DND-41 (cell line): ENCODE measurements around the gene ADGRF1.

Experiments
- ATAC-seq: fragments of 200-7000 bp; cut with Tn5 transposase; 3 replicates; pipeline ENCODE4 v1.9.1; 2021; ENCODE audit warnings: low read depth; ENCODE audit not compliant: insufficient read depth
- DNase-seq: peaks from one replicate; pipeline ENCODE4 v3.0.0-alpha.2; 2020
- H2AFZ ChIP-seq: 2 replicates; pipeline ENCODE4 v1.6.0; 2012; ENCODE audit warnings: low read depth, low read length
- H3K27ac ChIP-seq: 2 replicates; pipeline ENCODE4 v1.5.1; 2012; ENCODE audit warnings: low read length, inconsistent platforms
- H3K27me3 ChIP-seq: fragments of 200-600 bp; sonication (generic); 2 replicates; pipeline ENCODE4 v1.6.0; 2012; ENCODE audit warnings: low read length, mild to moderate bottlenecking, inconsistent platforms; ENCODE audit not compliant: insufficient read depth, poor library complexity
- H3K36me3 ChIP-seq: 2 replicates; pipeline ENCODE4 v1.5.1; 2012; ENCODE audit warnings: low read length, inconsistent platforms; ENCODE audit not compliant: insufficient read depth
- H3K4me1 ChIP-seq: 2 replicates; pipeline ENCODE4 v1.5.1; 2012; ENCODE audit warnings: mild to moderate bottlenecking, low read length; ENCODE audit not compliant: insufficient read depth
- H3K4me2 ChIP-seq: 2 replicates; pipeline ENCODE4 v1.6.0; 2012; ENCODE audit warnings: mild to moderate bottlenecking, moderate library complexity, low read length, inconsistent platforms; ENCODE audit not compliant: insufficient read depth
- H3K4me3 ChIP-seq, 2 experiments: fragments of 200-600 bp in 1 of 2; shearing (Covaris generic) in 1 of 2; 2 replicates each; pipeline ENCODE4 v1.5.1; 2012 to 2016; ENCODE audit warnings: inconsistent platforms in 2 of 2, low read length in 2 of 2, mild to moderate bottlenecking in 2 of 2, low read depth in 1 of 2, moderate library complexity in 1 of 2
- H3K79me2 ChIP-seq: 2 replicates; pipeline ENCODE4 v1.6.0; 2012; ENCODE audit warnings: low read length, inconsistent platforms; ENCODE audit not compliant: insufficient read depth
- H3K9ac ChIP-seq: 2 replicates; pipeline ENCODE4 v1.6.0; 2012; ENCODE audit warnings: low read depth, mild to moderate bottlenecking, inconsistent platforms, low read length, moderate library complexity
- H3K9me3 ChIP-seq: 2 replicates; pipeline ENCODE4 v1.5.1; 2012; ENCODE audit warnings: low read length, moderate library complexity, mild to moderate bottlenecking, inconsistent platforms; ENCODE audit not compliant: insufficient read depth, severe bottlenecking
- H4K20me1 ChIP-seq: 2 replicates; pipeline ENCODE4 v1.6.0; 2012; ENCODE audit warnings: low read length; ENCODE audit not compliant: insufficient read depth
- EZH2 ChIP-seq: IDR thresholded peaks from 3 replicates; pipeline ENCODE4 v1.6.1; 2012; ENCODE audit warnings: borderline replicate concordance, low read depth, mild to moderate bottlenecking, moderate library complexity, low read length, inconsistent platforms; ENCODE audit not compliant: severe bottlenecking
- TF ChIP-seq, protein P1 (sequence below): IDR thresholded peaks from 2 replicates; pipeline ENCODE4 v1.5.1; 2012; ENCODE audit warnings: borderline replicate concordance, low read length, moderate library complexity, mild to moderate bottlenecking; ENCODE audit not compliant: poor library complexity, severe bottlenecking; ENCODE audit errors: extremely low read depth

The ADGRF1 gene

GRCh38 chr6:46961711-46962110 lies 80.4 kb downstream of the ADGRF1 start:
- Histone ChIP-seq H3K79me2 (no peaks in the 10 kb centered on the region), H2AFZ (no peak overlapping the region), H3K9ac (no peak overlapping the region), H3K27ac (no peak overlapping the region), H4K20me1 (no peaks in the 10 kb centered on the region), H3K4me2 (no peak overlapping the region), H3K4me1 (no peaks in the 10 kb centered on the region), H3K9me3 (no peaks in the 10 kb centered on the region), H3K4me3 (no peak overlapping the region), H3K27me3 (no peaks in the 10 kb centered on the region), H3K36me3 (no peaks in the 10 kb centered on the region)
- ATAC-seq (no peak), DNase-seq (no peak)
- TF ChIP-seq EZH2, result no peak
- TF ChIP-seq, protein P1, sequence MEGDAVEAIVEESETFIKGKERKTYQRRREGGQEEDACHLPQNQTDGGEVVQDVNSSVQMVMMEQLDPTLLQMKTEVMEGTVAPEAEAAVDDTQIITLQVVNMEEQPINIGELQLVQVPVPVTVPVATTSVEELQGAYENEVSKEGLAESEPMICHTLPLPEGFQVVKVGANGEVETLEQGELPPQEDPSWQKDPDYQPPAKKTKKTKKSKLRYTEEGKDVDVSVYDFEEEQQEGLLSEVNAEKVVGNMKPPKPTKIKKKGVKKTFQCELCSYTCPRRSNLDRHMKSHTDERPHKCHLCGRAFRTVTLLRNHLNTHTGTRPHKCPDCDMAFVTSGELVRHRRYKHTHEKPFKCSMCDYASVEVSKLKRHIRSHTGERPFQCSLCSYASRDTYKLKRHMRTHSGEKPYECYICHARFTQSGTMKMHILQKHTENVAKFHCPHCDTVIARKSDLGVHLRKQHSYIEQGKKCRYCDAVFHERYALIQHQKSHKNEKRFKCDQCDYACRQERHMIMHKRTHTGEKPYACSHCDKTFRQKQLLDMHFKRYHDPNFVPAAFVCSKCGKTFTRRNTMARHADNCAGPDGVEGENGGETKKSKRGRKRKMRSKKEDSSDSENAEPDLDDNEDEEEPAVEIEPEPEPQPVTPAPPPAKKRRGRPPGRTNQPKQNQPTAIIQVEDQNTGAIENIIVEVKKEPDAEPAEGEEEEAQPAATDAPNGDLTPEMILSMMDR, result no peak

DNA sequence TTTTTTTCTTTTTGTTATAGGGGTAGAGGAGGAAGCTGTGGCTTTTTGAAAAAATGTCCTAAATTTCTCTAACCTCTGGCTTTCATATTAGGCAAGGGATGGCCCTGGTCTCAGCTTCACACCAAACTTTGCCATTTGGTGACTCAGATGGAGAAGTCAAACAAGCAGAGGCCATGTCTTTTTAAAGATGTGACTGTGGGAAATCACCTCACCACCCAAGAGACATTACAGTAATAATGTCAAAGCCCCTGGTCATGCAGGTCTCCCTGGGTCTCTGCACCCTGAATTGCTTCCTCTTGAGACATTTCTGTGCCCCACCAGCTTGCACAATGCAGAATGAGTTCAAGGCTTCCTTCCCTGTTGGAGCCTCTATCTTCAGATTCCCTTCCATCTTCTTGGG lies 80.9 kb downstream of the ADGRF1 start:
- no peak for ATAC-seq
- Histone ChIP-seq H3K27ac (no peak overlapping the region), H3K9ac (no peak overlapping the region), H3K79me2 (no peaks in the 10 kb centered on the region), H3K4me1 (no peaks in the 10 kb centered on the region), H2AFZ (no peak overlapping the region), H4K20me1 (no peaks in the 10 kb centered on the region), H3K4me2 (no peak overlapping the region), H3K27me3 (no peaks in the 10 kb centered on the region), H3K4me3 (no peak overlapping the region), H3K36me3 (no peaks in the 10 kb centered on the region), H3K9me3 (no peaks in the 10 kb centered on the region)
- no peak for DNase-seq
- TF ChIP-seq EZH2, result no peak
- TF ChIP-seq, protein P1, result no peak

GRCh38 chr6:46959419-46959818 lies 82.7 kb downstream of the ADGRF1 start:
- Histone ChIP-seq H3K36me3 (no peaks in the 10 kb centered on the region), H3K27ac (no peak overlapping the region), H2AFZ (no peak overlapping the region), H3K4me3 (no peak overlapping the region), H3K9ac (no peak overlapping the region), H4K20me1 (no peaks in the 10 kb centered on the region), H3K4me1 (no peaks in the 10 kb centered on the region), H3K4me2 (no peak overlapping the region), H3K27me3 (no peaks in the 10 kb centered on the region), H3K79me2 (no peaks in the 10 kb centered on the region), H3K9me3 (no peaks in the 10 kb centered on the region)
- no peak for TF ChIP-seq EZH2
- TF ChIP-seq, protein P1, result no peak
- DNase-seq (no peak), ATAC-seq (no peak)

- DNase-seq, result no peak
- Histone ChIP-seq H2AFZ (no peak overlapping the region), H3K4me2 (no peak overlapping the region)
These were observed 85.7 kb downstream of the ADGRF1 start for GRCh38 chr6:46956409-46956808.

More at GRCh38 chr6:46956409-46956808, 85.7 kb downstream of the ADGRF1 start:
- Histone ChIP-seq H3K36me3 (no peaks in the 10 kb centered on the region), H3K9me3 (no peaks in the 10 kb centered on the region), H3K27ac (no peak overlapping the region), H3K9ac (no peak overlapping the region), H3K79me2 (no peaks in the 10 kb centered on the region), H3K27me3 (no peaks in the 10 kb centered on the region), H3K4me1 (no peaks in the 10 kb centered on the region), H4K20me1 (no peaks in the 10 kb centered on the region), H3K4me3 (no peak overlapping the region)
- TF ChIP-seq EZH2, result no peak
- TF ChIP-seq, protein P1, result no peak
- no peak for ATAC-seq
